H9 (cell line): ENCODE results near the gene AP2A1. TPM values are rescaled to one million over a fixed set of nuclear protein-coding genes. Genes with fewer than 3 reads are reported as not detected.

ENCODE experiments used
- DNase-seq: peaks from one replicate; pipeline ENCODE4 v3.0.0-alpha.2; 2017
- H2AFZ ChIP-seq: one replicate; pipeline ENCODE4 v1.6.1; 2013; ENCODE audit warnings: mild to moderate bottlenecking, low read length, control low read depth, moderate library complexity
- H2AK5ac ChIP-seq: 2 replicates; pipeline ENCODE4 v1.6.1; 2013; ENCODE audit warnings: low read length, control low read depth, mixed read lengths; ENCODE audit not compliant: insufficient read length
- H2BK120ac ChIP-seq: one replicate; pipeline ENCODE4 v1.6.1; 2013; ENCODE audit warnings: low read depth, mild to moderate bottlenecking, low read length, control low read depth, inconsistent platforms; ENCODE audit not compliant: poor library complexity, severe bottlenecking
- H2BK12ac ChIP-seq: 2 replicates; pipeline ENCODE4 v1.6.1; 2013; ENCODE audit warnings: low read length, control low read depth, mixed read lengths, low read depth; ENCODE audit not compliant: insufficient read length
- H2BK15ac ChIP-seq: 2 replicates; pipeline ENCODE4 v1.6.1; 2013; ENCODE audit warnings: low read depth, low read length, control low read depth
- H2BK20ac ChIP-seq: one replicate; pipeline ENCODE4 v1.6.1; 2013; ENCODE audit warnings: low read depth, mild to moderate bottlenecking, low read length, control low read depth, inconsistent platforms; ENCODE audit not compliant: poor library complexity, severe bottlenecking
- H2BK5ac ChIP-seq: 2 replicates; pipeline ENCODE4 v1.6.1; 2013; ENCODE audit warnings: low read length, control low read depth, mixed read lengths; ENCODE audit not compliant: insufficient read length
- H3K14ac ChIP-seq: 2 replicates; pipeline ENCODE4 v1.6.1; 2013; ENCODE audit warnings: low read length, control low read depth; ENCODE audit not compliant: insufficient read depth
- H3K18ac ChIP-seq: 2 replicates; pipeline ENCODE4 v1.6.1; 2013; ENCODE audit warnings: low read depth, mild to moderate bottlenecking, mixed read lengths, low read length, control low read depth; ENCODE audit not compliant: insufficient read length
- H3K23ac ChIP-seq: 2 replicates; pipeline ENCODE4 v1.6.1; 2013; ENCODE audit warnings: low read length, control low read depth, mixed read lengths, low read depth; ENCODE audit not compliant: insufficient read length
- H3K23me2 ChIP-seq: 2 replicates; pipeline ENCODE4 v1.6.1; 2013; ENCODE audit warnings: low read depth, mild to moderate bottlenecking, mixed read lengths, low read length, control low read depth; ENCODE audit not compliant: insufficient read length, poor library complexity, severe bottlenecking
- H3K27ac ChIP-seq: 2 replicates; pipeline ENCODE4 v1.5.1; 2013; ENCODE audit warnings: low read length, control low read depth, mixed read lengths, low read depth; ENCODE audit not compliant: insufficient read length
- H3K27me3 ChIP-seq: 2 replicates; pipeline ENCODE4 v1.6.1; 2013; ENCODE audit warnings: low read length, control low read depth, inconsistent platforms; ENCODE audit not compliant: insufficient read depth
- H3K4ac ChIP-seq: 2 replicates; pipeline ENCODE4 v1.6.1; 2013; ENCODE audit warnings: low read depth, mild to moderate bottlenecking, control low read depth, inconsistent platforms, low read length, moderate library complexity
- H3K4me1 ChIP-seq: 2 replicates; pipeline ENCODE4 v1.6.1; 2013; ENCODE audit warnings: low read length, control low read depth, inconsistent platforms; ENCODE audit not compliant: insufficient read depth
- H3K4me2 ChIP-seq: 2 replicates; pipeline ENCODE4 v1.6.1; 2013; ENCODE audit warnings: low read length, control low read depth, mixed read lengths; ENCODE audit not compliant: insufficient read length, insufficient read depth
- H3K56ac ChIP-seq: 2 replicates; pipeline ENCODE4 v1.6.1; 2013; ENCODE audit warnings: low read depth, mild to moderate bottlenecking, mixed read lengths, low read length, control low read depth; ENCODE audit not compliant: insufficient read length
- H3K79me1 ChIP-seq: 2 replicates; pipeline ENCODE4 v1.6.1; 2013; ENCODE audit warnings: low read depth, mild to moderate bottlenecking, moderate library complexity, low read length, control low read depth, inconsistent platforms; ENCODE audit not compliant: insufficient read depth, poor library complexity, severe bottlenecking
- H3K79me2 ChIP-seq: 2 replicates; pipeline ENCODE4 v1.6.1; 2013; ENCODE audit warnings: low read length, control low read depth, inconsistent platforms; ENCODE audit not compliant: insufficient read depth
- H3K9ac ChIP-seq: 2 replicates; pipeline ENCODE4 v1.6.1; 2013; ENCODE audit warnings: low read length, control low read depth, mixed read lengths; ENCODE audit not compliant: insufficient read length; ENCODE audit errors: extremely low read depth
- H3K9me3 ChIP-seq: one replicate; pipeline ENCODE4 v1.6.1; 2013; ENCODE audit warnings: low read depth, low read length, inconsistent platforms; ENCODE audit not compliant: control insufficient read depth
- H3T11ph ChIP-seq: one replicate; pipeline ENCODE4 v1.6.1; 2013; ENCODE audit warnings: mild to moderate bottlenecking, low read length, control low read depth, inconsistent platforms
- H4K20me1 ChIP-seq: one replicate; pipeline ENCODE4 v1.6.1; 2013; ENCODE audit not compliant: control insufficient read depth, insufficient read length, insufficient read depth
- H4K5ac ChIP-seq: 2 replicates; pipeline ENCODE4 v1.6.1; 2013; ENCODE audit warnings: low read depth, mild to moderate bottlenecking, mixed read lengths, low read length, control low read depth; ENCODE audit not compliant: insufficient read length
- H4K8ac ChIP-seq: replicated peaks from 2 replicates; pipeline ENCODE4 v1.6.1; 2013; ENCODE audit warnings: low read length, control low read depth, mixed read lengths, low read depth; ENCODE audit not compliant: insufficient read length
- H4K91ac ChIP-seq: 2 replicates; pipeline ENCODE4 v1.6.1; 2013; ENCODE audit warnings: low read depth, mild to moderate bottlenecking, moderate library complexity, mixed read lengths, low read length, control low read depth; ENCODE audit not compliant: insufficient read length
- H3K27ac Mint-ChIP-seq, 3 experiments: 2 replicates in 2 of 3; 3 replicates in 1 of 3; pipeline ENCODE4 v1.8.0; 2020 to 2021; ENCODE audit warnings: mixed read lengths in 3 of 3, mild to moderate bottlenecking in 1 of 3, moderate library complexity in 1 of 3
- H3K27me3 Mint-ChIP-seq: 2 replicates; pipeline ENCODE4 v1.8.0; 2021; ENCODE audit warnings: low read depth, mild to moderate bottlenecking, moderate library complexity, mixed read lengths
- H3K36me3 Mint-ChIP-seq, 3 experiments: 2 replicates in 2 of 3; 3 replicates in 1 of 3; pipeline ENCODE4 v1.8.0; 2020 to 2021; ENCODE audit warnings: low read depth in 3 of 3, mixed read lengths in 3 of 3; ENCODE audit not compliant: insufficient read depth in 1 of 3
- H3K4me1 Mint-ChIP-seq, 2 experiments: 2 replicates each; pipeline ENCODE4 v1.8.0; 2020; ENCODE audit warnings: mixed read lengths in 2 of 2
- H3K4me3 Mint-ChIP-seq, 2 experiments: 2 replicates in 1 of 2; 3 replicates in 1 of 2; pipeline ENCODE4 v1.8.0; 2020 to 2021; ENCODE audit warnings: mild to moderate bottlenecking in 2 of 2, mixed read lengths in 2 of 2, moderate library complexity in 1 of 2
- H3K9me3 Mint-ChIP-seq, 2 experiments: 2 replicates in 1 of 2; 3 replicates in 1 of 2; pipeline ENCODE4 v1.8.0; 2020; ENCODE audit warnings: mild to moderate bottlenecking in 2 of 2, mixed read lengths in 2 of 2, moderate library complexity in 1 of 2
- CTCF ChIP-seq: fragments of 200-600 bp; sonication (generic); conservative IDR thresholded peaks from 3 replicates; pipeline ENCODE4 v1.8.0; 2021; ENCODE audit warnings: antibody characterized with exemption, mild to moderate bottlenecking
- WGBS: extraction: QIAGEN DNeasy Blood & Tissue Kit; methylation state at CpG from one replicate; pipeline ENCODE4 v1.1.7; 2013; ENCODE audit warnings: missing lambda C conversion rate, low lambda C conversion rate, mixed read lengths; ENCODE audit not compliant: insufficient read length; ENCODE audit errors: extremely low coverage; 5-methylcytosine and 5-hydroxymethylcytosine counted together
- total RNA-seq: library from RNA; stranded (reverse); gene quantifications from 2 replicates; pipeline ENCODE4 v1.2.1, GENCODE V29; 2021

AP2A1 gene
- total RNA-seq, 1 experiment from 2014 or later: 108 TPM

- no peaks in the 10 kb centered on the region for H3K4me1 Mint-ChIP-seq
- no peak overlapping the region; a peak in 1 of 5 replicates for H3K4me3 Mint-ChIP-seq
- H3K27ac ChIP-seq: no peak overlapping the region
- H2BK12ac ChIP-seq: no peak overlapping the region
- H4K8ac ChIP-seq: no peak overlapping the region
- no peak overlapping the region for H2BK15ac ChIP-seq
- H4K91ac ChIP-seq: no peak overlapping the region
- no peak overlapping the region for H4K5ac ChIP-seq
- no peak overlapping the region for H3K9ac ChIP-seq
- no peak overlapping the region for H3K4ac ChIP-seq
- no peak overlapping the region for H3K4me2 ChIP-seq
- H3K9me3 Mint-ChIP-seq: no peaks in the 10 kb centered on the region; a peak in 1 of 5 replicates
- no peaks in the 10 kb centered on the region for H3K9me3 ChIP-seq
- no peak overlapping the region for H3K56ac ChIP-seq
- no peaks in the 10 kb centered on the region for H3K27me3 Mint-ChIP-seq
- peaks cover 33 to 79% (median 53%) of the 10 kb centered on the region in 3 experiments; a peak in 6 of 7 replicates for H3K36me3 Mint-ChIP-seq
- H4K20me1 ChIP-seq: no peaks in the 10 kb centered on the region
- no peaks in the 10 kb centered on the region for H3K79me1 ChIP-seq
- no peak overlapping the region for H3K14ac ChIP-seq
- no peaks in the 10 kb centered on the region for H3K79me2 ChIP-seq
- no peak overlapping the region for H2BK120ac ChIP-seq
- no peak overlapping the region for H2AFZ ChIP-seq
- no peak overlapping the region for H2BK20ac ChIP-seq
- H3K23me2 ChIP-seq: no peaks in the 10 kb centered on the region
- no peak overlapping the region for H2AK5ac ChIP-seq
- H3K27ac Mint-ChIP-seq: peak overlapping the region in 1 of 3 experiments; percentile 61; a peak in 1 of 7 replicates
- H3K18ac ChIP-seq: no peak overlapping the region
- H3K27me3 ChIP-seq: no peaks in the 10 kb centered on the region
- H3K23ac ChIP-seq: no peak overlapping the region
- no peak for TF ChIP-seq CTCF
- no peak for DNase-seq
- H2BK5ac ChIP-seq: no peak overlapping the region
- WGBS: no CpG with 5 or more reads among the region's 22 CpGs
- no peaks in the 10 kb centered on the region for H3K4me1 ChIP-seq
- no peak overlapping the region for H3T11ph ChIP-seq
These were observed 26.2 kb downstream of the AP2A1 start for GRCh38 chr19:49792829-49793560.
